ENCODE measurements around the gene RNASEL.

Gene RNASEL

DNA sequence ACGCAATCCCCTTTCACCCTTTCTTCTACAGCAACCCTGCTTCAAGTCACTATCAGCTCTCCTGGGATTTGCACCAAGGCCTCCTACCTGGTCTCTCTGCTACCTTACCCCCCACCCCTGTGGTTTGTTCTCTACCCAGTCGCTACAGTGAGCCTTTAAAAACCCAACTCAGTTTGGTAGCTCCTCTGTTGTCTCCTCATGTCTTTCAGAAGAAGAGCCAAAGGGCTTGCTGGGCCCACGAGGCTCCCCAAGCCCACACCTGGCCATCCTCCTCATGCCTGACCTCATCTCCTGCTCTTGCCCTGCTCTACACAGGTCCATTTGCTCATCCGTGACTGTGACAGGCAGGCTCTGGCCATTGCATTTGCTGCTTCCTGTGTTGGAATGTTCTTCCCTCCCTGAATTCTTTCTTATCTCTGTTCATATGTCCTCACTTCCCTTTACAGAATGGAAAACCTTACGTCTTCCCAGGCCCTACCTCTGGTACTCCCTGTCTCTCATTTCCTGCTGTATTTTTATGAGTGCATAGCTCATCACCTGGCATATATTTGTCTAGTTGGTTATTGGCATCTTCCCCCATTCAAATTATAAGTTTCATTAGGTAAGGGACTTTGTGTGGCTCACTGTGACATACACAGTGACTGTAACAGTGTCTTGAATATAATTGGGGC lies 11.8 kb upstream of the RNASEL start:
- no peaks in the 10 kb centered on the region for H3K27me3 Mint-ChIP-seq
- H3K4me3 Mint-ChIP-seq = no peak overlapping the region
- no peak overlapping the region for H3K27ac Mint-ChIP-seq
- peaks cover 4% of the 10 kb centered on the region for H3K36me3 Mint-ChIP-seq
- DNase-seq (ENCODE audit: low spot score in 2 of 2) (no peak), ATAC-seq (ENCODE audit: low read depth) (no peak)
- H3K4me1 Mint-ChIP-seq = peaks cover 14% of the 10 kb centered on the region
- H3K9me3 Mint-ChIP-seq = no peaks in the 10 kb centered on the region

DNA sequence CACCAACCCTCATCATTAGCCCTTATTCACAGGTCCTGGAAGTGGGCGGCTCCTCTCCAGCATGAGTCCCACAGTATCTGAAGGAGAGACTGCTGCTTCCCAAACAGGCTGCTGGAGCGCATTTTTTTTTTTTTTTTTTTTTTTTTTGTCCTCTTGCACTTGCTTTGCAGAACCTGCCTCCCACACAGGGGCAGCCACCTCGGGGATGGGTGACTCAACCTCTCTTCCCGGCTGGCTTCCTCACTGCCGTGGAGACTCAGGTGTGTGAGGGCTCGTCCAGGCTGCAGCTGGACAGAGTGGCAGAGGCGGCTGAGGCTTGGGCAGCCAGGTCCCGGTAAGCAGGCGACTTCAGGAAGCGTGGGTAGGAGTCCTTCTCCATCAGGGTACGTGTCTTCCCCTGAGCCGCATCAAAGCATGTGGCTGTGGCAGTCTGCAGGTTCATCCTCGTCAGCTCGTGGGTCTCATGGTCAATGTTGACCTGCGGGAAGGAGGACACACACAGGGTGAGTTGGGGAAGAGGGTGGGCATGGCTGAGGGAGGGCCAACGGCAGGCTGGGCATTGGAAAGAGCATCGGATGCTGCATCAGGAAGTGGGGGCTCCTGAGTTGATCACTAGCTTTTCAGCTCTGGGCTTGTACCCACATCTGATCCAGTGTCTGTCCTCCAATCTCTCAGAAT lies 11.1 kb upstream of the RNASEL start:
- Mint-ChIP-seq H3K4me1 (peaks cover 16% of the 10 kb centered on the region), H3K27ac (no peak overlapping the region), H3K9me3 (no peaks in the 10 kb centered on the region), H3K36me3 (peaks cover 4% of the 10 kb centered on the region), H3K4me3 (no peak overlapping the region), H3K27me3 (no peaks in the 10 kb centered on the region)
- no peak for DNase-seq (ENCODE audit: low spot score in 2 of 2)
- ATAC-seq (ENCODE audit: low read depth) = no peak

DNA sequence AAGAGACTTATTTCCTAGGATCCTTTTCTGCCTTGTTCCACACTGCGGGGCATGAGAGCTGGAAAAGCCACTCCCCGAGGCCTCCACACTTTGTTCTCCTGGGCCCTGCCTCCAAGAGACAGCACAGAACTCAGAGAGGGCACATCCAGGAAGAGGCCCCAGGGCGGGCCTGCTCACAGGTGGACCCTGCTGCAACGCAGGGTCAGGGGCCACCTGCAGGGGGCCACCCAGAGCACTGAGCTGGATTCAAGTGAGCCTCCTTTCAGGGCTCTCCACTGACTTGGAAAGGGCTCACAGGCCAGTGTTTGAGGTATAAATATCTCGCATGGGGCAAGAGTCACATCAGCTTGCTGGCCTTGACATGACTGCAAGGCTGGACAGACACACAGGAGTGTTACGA lies 10.3 kb upstream of the RNASEL start:
- H3K36me3 Mint-ChIP-seq = peaks cover 4% of the 10 kb centered on the region
- no peaks in the 10 kb centered on the region for H3K27me3 Mint-ChIP-seq
- peak overlapping the region; percentile 39 for H3K27ac Mint-ChIP-seq
- peaks cover 11% of the 10 kb centered on the region for H3K4me1 Mint-ChIP-seq
- ATAC-seq (ENCODE audit: low read depth) (no peak), DNase-seq (ENCODE audit: low spot score in 2 of 2) (no peak)
- H3K9me3 Mint-ChIP-seq = no peaks in the 10 kb centered on the region
- H3K4me3 Mint-ChIP-seq = no peak overlapping the region

DNA sequence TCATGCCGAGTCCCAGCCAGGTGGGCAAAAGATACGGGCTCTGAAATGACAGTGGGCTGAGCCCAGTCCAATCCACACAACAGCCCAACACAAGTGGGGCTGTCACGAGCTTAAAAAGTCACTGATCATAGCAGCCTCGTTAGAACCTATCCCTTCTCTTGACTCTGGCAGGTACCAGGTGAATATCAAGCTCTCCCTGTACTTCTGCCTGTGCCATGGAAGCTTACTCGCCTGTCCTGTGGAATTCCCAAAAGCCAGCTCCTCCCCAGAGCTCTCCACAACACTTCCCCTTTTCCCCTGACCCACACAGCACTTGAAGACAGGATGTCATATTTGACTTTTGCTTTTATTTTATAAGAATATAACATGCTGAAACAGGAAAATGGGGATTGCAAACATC lies 9.2 kb upstream of the RNASEL start:
- peaks cover 4% of the 10 kb centered on the region for H3K36me3 Mint-ChIP-seq
- DNase-seq (ENCODE audit: low spot score in 2 of 2) (no peak), ATAC-seq (ENCODE audit: low read depth) (no peak)
- no peak overlapping the region for H3K27ac Mint-ChIP-seq
- H3K9me3 Mint-ChIP-seq = no peaks in the 10 kb centered on the region
- no peaks in the 10 kb centered on the region for H3K27me3 Mint-ChIP-seq
- H3K4me3 Mint-ChIP-seq = no peak overlapping the region
- H3K4me1 Mint-ChIP-seq = peaks cover 2% of the 10 kb centered on the region

DNA sequence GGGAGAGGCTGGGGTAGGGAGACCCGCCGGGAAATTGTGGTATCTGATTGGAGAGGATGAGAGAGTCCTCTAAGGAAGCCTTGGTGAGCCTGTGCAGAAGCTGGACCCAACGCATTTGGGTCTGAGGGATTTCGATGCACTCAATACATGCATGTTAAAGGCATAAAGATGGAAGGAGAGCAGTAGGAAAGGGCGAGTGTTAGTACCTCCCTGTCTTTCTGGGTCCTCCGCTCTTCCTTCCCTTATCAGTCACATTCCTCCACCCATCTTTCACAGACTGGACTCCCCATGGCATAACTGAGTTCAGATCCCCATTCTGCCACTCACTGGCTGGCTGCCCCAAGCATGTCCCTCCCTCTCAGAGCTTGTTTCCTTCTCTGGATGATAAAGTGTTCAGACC lies 7.9 kb upstream of the RNASEL start:
- Mint-ChIP-seq H3K9me3 (no peaks in the 10 kb centered on the region), H3K4me3 (no peak overlapping the region), H3K27ac (no peak overlapping the region), H3K27me3 (no peaks in the 10 kb centered on the region), H3K36me3 (peaks cover 4% of the 10 kb centered on the region), H3K4me1 (peaks cover 2% of the 10 kb centered on the region)
- no peak for DNase-seq (ENCODE audit: low spot score in 2 of 2)
- ATAC-seq (ENCODE audit: low read depth) = no peak

DNA sequence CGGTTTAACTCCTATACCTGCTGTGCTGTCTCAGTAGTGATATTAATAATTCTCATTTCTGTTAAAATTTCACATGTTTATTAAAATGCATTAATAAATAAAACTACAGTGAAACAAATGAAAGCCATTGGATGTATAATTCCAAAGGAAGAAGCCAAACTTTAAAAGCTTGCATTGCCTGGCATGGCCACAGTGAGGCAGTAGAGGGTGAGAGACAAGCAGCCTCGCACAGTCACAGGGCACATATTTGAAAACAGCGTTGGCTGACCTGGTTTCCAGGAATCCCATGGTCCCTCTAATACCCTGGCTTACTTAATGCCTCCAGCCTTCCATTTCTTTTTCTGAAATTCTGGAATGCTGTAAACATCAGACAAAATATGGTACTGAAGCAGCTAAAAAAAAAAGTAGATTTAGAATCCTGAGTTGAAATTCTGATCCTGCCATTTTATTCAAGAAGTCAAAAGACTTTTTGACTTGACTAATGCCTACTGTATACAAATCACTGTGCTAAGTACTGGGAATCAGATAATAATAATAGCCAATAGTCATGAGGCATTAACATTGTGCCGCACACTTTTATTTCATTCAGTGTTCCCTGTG lies 6.7 kb upstream of the RNASEL start:
- peak; percentile 47 to 62 for DNase-seq (ENCODE audit: low spot score in 2 of 2)
- no peak overlapping the region for H3K4me3 Mint-ChIP-seq
- H3K36me3 Mint-ChIP-seq = peaks cover 4% of the 10 kb centered on the region
- no peaks in the 10 kb centered on the region for H3K27me3 Mint-ChIP-seq
- no peaks in the 10 kb centered on the region for H3K9me3 Mint-ChIP-seq
- H3K4me1 Mint-ChIP-seq = peaks cover 2% of the 10 kb centered on the region
- no peak overlapping the region for H3K27ac Mint-ChIP-seq
- ATAC-seq (ENCODE audit: low read depth) = peak; percentile 61

DNA sequence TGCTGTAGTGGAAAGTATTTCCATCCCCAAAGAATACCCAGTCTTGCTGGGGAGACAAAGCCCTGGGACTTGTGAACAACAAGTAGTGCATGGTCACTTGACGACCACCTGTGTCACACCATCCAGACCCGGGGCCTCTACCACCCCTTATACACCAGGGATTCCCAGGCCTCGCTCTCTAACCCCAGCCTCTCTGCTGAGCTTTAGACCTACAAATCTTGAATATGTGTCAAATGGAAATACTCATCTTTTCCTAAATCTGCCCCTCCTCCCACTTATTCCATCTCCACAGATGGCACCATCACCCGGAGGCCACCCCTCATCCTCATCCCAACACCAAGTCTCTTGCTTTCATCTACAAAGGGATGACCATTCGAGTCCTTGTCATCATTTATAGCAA lies 875 bp upstream of the RNASEL start:
- H3K9me3 Mint-ChIP-seq = no peaks in the 10 kb centered on the region

DNA sequence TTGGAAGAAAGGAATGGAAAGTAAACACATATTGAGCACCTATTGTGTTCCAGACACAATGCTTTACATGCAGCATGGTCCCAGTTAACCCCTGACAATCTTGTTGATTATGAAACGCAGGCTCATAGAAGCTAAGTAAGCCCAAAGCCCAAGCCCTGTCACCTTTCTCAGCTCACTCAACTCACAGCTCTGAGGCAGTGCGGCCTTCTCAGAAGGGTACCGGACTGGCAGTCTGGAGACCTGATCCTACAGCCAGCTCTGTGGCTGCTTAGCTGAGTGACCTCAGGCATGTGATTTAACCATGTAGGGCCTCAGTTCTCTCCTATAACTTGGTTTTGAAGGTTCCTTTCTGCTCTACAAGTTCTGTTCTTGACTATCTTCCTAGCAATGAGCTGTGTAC lies 464 bp upstream of the RNASEL start:
- Mint-ChIP-seq H3K4me3 (peak overlapping the region; percentile 96), H3K27me3 (no peaks in the 10 kb centered on the region), H3K36me3 (peaks cover 18% of the 10 kb centered on the region), H3K27ac (peak overlapping the region; percentile 100), H3K9me3 (no peaks in the 10 kb centered on the region), H3K4me1 (peaks cover 27% of the 10 kb centered on the region)
- DNase-seq (ENCODE audit: low spot score in 2 of 2) = no peak
- ATAC-seq (ENCODE audit: low read depth) = no peak

More for the DNA sequence above, 875 bp upstream of the RNASEL start:
- peaks cover 15% of the 10 kb centered on the region for H3K36me3 Mint-ChIP-seq
- no peaks in the 10 kb centered on the region for H3K27me3 Mint-ChIP-seq
- no peak for ATAC-seq (ENCODE audit: low read depth)
- H3K27ac Mint-ChIP-seq = peak overlapping the region; percentile 100
- H3K4me1 Mint-ChIP-seq = peaks cover 23% of the 10 kb centered on the region
- H3K4me3 Mint-ChIP-seq = peak overlapping the region; percentile 96
- no peak for DNase-seq (ENCODE audit: low spot score in 2 of 2)

DNA sequence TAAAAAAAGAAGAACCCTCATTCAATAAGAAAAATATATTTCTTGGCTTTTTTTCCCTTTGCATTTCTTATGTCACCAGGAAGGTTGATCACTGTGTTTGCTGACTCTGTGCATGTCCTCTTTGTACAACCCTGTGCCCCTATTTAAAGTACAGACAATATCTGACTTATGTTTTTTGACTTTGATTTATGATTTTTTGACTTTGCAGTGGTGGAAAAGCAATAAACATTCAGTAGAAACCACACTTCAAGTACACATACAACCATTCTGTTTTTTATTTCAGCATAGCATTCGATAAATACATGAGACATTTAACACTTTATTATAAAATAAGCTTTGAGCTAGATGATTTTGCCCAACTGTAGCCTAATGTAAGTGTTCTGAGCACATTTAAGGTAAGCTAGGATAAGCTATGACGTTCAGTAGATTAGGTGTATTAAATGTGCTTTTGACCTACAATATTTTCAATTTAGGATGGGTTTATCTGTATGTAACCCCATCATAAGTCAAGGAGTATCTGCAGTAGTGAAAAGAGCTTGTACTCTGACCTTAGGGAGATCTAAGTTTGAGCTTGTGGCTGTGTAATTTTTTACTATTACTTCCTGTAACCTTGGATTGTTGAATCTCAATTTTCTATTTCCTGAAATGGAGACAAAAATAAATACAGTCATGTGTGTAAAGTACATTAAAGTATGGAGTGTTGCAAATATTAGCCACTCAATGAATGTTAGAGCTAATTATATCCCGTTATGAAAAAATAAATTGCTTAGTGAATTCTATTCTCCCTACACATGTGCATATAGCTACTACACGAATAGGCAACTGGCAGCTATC lies 1.2 kb downstream of the RNASEL start:
- Mint-ChIP-seq H3K27ac (peak overlapping the region; percentile 100), H3K4me1 (peaks cover 41% of the 10 kb centered on the region), H3K36me3 (peaks cover 23% of the 10 kb centered on the region), H3K9me3 (no peaks in the 10 kb centered on the region), H3K4me3 (peak overlapping the region; percentile 96), H3K27me3 (no peaks in the 10 kb centered on the region)
- peak; percentile 20 for ATAC-seq (ENCODE audit: low read depth)
- no peak for DNase-seq (ENCODE audit: low spot score in 2 of 2)

DNA sequence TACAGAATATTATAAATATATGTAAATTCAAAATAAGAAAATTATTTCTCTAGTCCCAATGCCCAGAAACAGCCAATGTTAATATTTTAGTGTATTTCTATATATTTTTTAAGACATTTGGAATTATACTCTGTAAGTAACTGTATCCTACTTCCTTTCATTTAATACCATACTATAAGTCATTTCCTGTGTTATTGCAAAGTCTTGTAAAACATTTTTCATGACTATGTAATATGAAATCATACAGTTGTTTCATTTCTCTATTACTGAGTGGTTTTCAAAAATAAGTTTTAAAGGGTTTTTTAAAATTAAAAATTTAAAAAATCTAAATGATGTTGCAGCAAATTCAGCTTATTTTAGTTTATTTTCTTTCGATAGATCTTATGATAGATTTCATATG lies 2.0 kb downstream of the RNASEL start:
- H3K4me1 Mint-ChIP-seq = peaks cover 46% of the 10 kb centered on the region

DNA sequence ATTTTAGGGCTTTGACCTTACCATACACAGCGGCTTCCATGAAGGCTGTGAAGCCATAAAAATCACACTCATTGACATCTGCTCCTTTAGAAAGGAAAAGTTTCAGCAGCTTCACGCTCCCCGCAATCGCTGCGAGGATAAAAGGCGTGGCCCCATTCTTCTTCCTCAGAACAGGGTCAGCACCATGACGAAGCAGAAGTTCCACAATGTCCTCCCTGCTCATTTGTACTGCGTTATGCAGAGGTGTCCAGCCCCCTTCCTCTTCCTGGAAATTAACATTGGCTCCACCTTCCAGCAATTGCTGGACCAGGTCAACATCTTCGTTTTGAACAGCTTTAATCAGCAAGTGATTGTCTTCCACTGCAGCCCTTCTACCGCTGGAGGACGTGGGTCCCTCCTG lies 2.7 kb downstream of the RNASEL start:
- DNase-seq (ENCODE audit: low spot score in 2 of 2) (no peak), ATAC-seq (ENCODE audit: low read depth) (no peak)
- H3K27me3 Mint-ChIP-seq = no peaks in the 10 kb centered on the region
- peaks cover 48% of the 10 kb centered on the region for H3K4me1 Mint-ChIP-seq
- H3K36me3 Mint-ChIP-seq = peaks cover 32% of the 10 kb centered on the region
- no peaks in the 10 kb centered on the region for H3K9me3 Mint-ChIP-seq
- no peak overlapping the region for H3K4me3 Mint-ChIP-seq
- H3K27ac Mint-ChIP-seq = no peak overlapping the region

More for the DNA sequence above, 2.0 kb downstream of the RNASEL start:
- Mint-ChIP-seq H3K27me3 (no peaks in the 10 kb centered on the region), H3K9me3 (no peaks in the 10 kb centered on the region), H3K27ac (no peak overlapping the region), H3K4me3 (no peak overlapping the region), H3K36me3 (peaks cover 29% of the 10 kb centered on the region)
- ATAC-seq (ENCODE audit: low read depth) (no peak), DNase-seq (ENCODE audit: low spot score in 2 of 2) (no peak)

DNA sequence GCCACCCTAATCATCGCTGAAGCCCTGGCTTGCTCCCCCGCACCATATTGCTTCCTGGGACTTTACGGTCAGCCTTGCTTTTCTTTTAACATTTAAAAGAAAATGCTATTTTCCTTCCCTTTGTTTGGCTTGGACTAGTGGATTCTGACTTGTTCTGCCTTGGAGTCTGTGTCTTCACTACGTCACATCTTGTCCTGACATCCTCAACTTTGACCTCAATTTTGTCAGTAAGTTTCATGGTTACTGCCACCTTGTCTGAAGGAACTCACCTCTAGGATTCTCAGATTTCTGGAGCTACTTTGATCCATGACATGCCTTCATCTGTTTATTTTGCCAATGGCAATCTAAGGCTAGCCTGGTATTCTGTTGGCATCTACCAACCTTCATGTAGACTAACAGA lies 4.3 kb downstream of the RNASEL start:
- Mint-ChIP-seq H3K4me3 (peak overlapping the region; percentile 35), H3K36me3 (peaks cover 44% of the 10 kb centered on the region), H3K27ac (no peak overlapping the region), H3K27me3 (no peaks in the 10 kb centered on the region), H3K9me3 (no peaks in the 10 kb centered on the region), H3K4me1 (peaks cover 50% of the 10 kb centered on the region)
- ATAC-seq (ENCODE audit: low read depth) (no peak), DNase-seq (ENCODE audit: low spot score in 2 of 2) (no peak)

DNA sequence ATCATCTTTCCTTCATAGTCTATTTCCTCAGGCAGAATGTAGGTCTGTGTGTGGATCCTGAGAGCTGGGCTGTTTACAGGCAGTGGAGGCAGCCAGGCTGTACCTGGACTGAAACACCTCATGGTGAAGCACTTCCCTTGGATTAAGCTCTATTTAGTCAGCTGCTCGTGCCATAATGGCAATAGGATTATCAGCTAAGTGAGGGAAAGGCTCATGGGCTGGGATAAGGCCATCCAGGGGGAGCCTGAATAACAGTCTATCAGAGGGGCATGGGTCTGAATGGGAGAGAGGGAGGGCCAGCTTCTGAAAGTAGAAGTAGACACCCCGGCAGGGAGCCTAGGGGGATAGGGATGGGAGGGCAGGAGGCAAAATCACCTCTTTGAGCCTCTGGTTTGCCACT lies 8.3 kb downstream of the RNASEL start:
- no peak overlapping the region for H3K4me3 Mint-ChIP-seq
- no peak for DNase-seq (ENCODE audit: low spot score in 2 of 2)
- peak overlapping the region; percentile 53 for H3K27ac Mint-ChIP-seq
- H3K36me3 Mint-ChIP-seq = peaks cover 50% of the 10 kb centered on the region
- no peaks in the 10 kb centered on the region for H3K9me3 Mint-ChIP-seq
- H3K27me3 Mint-ChIP-seq = no peaks in the 10 kb centered on the region
- ATAC-seq (ENCODE audit: low read depth) = no peak
- peaks cover 37% of the 10 kb centered on the region for H3K4me1 Mint-ChIP-seq

All from memory B cell (primary cell).